ENCODE results near the gene PIGX. TPM values are rescaled to one million over a fixed set of nuclear protein-coding genes. Genes with fewer than 3 reads are reported as not detected.

PIGX gene
- total RNA-seq, 3 donors from 2014 or later (not counting 1 experiment from before 2014, with no cell fraction given) = 23.9 to 31.8 (median 24.2) TPM

GRCh38 chr3:196677353-196677752, 34.8 kb upstream of the PIGX start:
- Mint-ChIP-seq H3K9me3 (no peaks in the 10 kb centered on the region), H3K4me3 (no peak overlapping the region), H3K4me1 (peaks cover 8 to 10% of the 10 kb centered on the region in 2 donors), H3K27ac (no peak overlapping the region), H3K36me3 (no peaks in the 10 kb centered on the region), H3K27me3 (ENCODE audit: low read depth in 2 of 2) (no peaks in the 10 kb centered on the region)
- ATAC-seq = no peak
- WGBS (ENCODE audit: insufficient coverage) = 92% methylated on average over 1 of the region's 1 CpG
- peaks cover 5% of the 10 kb centered on the region for H3K4me1 ChIP-seq (ENCODE audit: control insufficient read depth, insufficient read depth, low read length)
- no peaks in the 10 kb centered on the region for H3K36me3 ChIP-seq (ENCODE audit: control insufficient read depth, insufficient read depth, low read length)
- no peak overlapping the region for H3K4me3 ChIP-seq (ENCODE audit: low read length)
- intact Hi-C loops (cut with micrococcal nuclease) = no loop called here
- no peak for DNase-seq
- no peaks in the 10 kb centered on the region for H3K9me3 ChIP-seq (ENCODE audit: control insufficient read depth, insufficient read depth, low read length)
- no peak for TF ChIP-seq CTCF (IDR thresholded peaks at IDR 0.05)
- no peaks in the 10 kb centered on the region for H3K27me3 ChIP-seq (ENCODE audit: control insufficient read depth, insufficient read depth, low read length)
- H3K27ac ChIP-seq (ENCODE audit: low read length) = no peak overlapping the region

GRCh38 chr3:196677931-196678330, 34.2 kb upstream of the PIGX start:
- H3K4me1 Mint-ChIP-seq = peaks cover 8 to 10% of the 10 kb centered on the region in 2 donors
- Histone ChIP-seq H3K36me3 (ENCODE audit: control insufficient read depth, insufficient read depth, low read length) (no peaks in the 10 kb centered on the region), H3K9me3 (ENCODE audit: control insufficient read depth, insufficient read depth, low read length) (no peaks in the 10 kb centered on the region), H3K4me1 (ENCODE audit: control insufficient read depth, insufficient read depth, low read length) (peaks cover 5% of the 10 kb centered on the region), H3K27me3 (ENCODE audit: control insufficient read depth, insufficient read depth, low read length) (no peaks in the 10 kb centered on the region), H3K27ac (ENCODE audit: low read length) (no peak overlapping the region), H3K4me3 (ENCODE audit: low read length) (no peak overlapping the region)
- H3K27ac Mint-ChIP-seq = no peak overlapping the region
- no peak for TF ChIP-seq CTCF (IDR thresholded peaks at IDR 0.05)
- DNase-seq (no peak), ATAC-seq (no peak)
- H3K36me3 Mint-ChIP-seq = no peaks in the 10 kb centered on the region
- H3K4me3 Mint-ChIP-seq = no peak overlapping the region
- intact Hi-C loops (cut with micrococcal nuclease) = no loop called here
- H3K9me3 Mint-ChIP-seq = no peaks in the 10 kb centered on the region
- H3K27me3 Mint-ChIP-seq (ENCODE audit: low read depth in 2 of 2) = no peaks in the 10 kb centered on the region
- WGBS (ENCODE audit: insufficient coverage) = 100% methylated on average over 1 of the region's 1 CpG

GRCh38 chr3:196684548-196685407, 27.4 kb upstream of the PIGX start:
- H3K27ac ChIP-seq (ENCODE audit: low read length) = no peak overlapping the region

More at GRCh38 chr3:196684548-196685407, 27.4 kb upstream of the PIGX start:
- no peaks in the 10 kb centered on the region for H3K27me3 Mint-ChIP-seq (ENCODE audit: low read depth in 2 of 2)
- Histone ChIP-seq H3K4me3 (ENCODE audit: low read length) (no peak overlapping the region), H3K4me1 (ENCODE audit: control insufficient read depth, insufficient read depth, low read length) (peaks cover 16% of the 10 kb centered on the region), H3K9me3 (ENCODE audit: control insufficient read depth, insufficient read depth, low read length) (no peaks in the 10 kb centered on the region), H3K27me3 (ENCODE audit: control insufficient read depth, insufficient read depth, low read length) (no peaks in the 10 kb centered on the region), H3K36me3 (ENCODE audit: control insufficient read depth, insufficient read depth, low read length) (no peaks in the 10 kb centered on the region)
- no peaks in the 10 kb centered on the region for H3K36me3 Mint-ChIP-seq
- H3K9me3 Mint-ChIP-seq = no peaks in the 10 kb centered on the region
- H3K27ac Mint-ChIP-seq = peak overlapping the region; percentile 45 to 79
- intact Hi-C loops (cut with micrococcal nuclease) = loop anchor here (1.0 to 10.0 kb wide), 3 partner anchors 42 to 430 kb away; no protein-coding TSS in a partner anchor
- ATAC-seq = peak; percentile 85 to 94 (median 91)
- H3K4me1 Mint-ChIP-seq = peaks cover 16 to 17% of the 10 kb centered on the region in 2 donors
- TF ChIP-seq CTCF (IDR thresholded peaks at IDR 0.05) = peak; percentile 95
- WGBS (ENCODE audit: insufficient coverage) = 22% methylated on average over 24 of the region's 24 CpGs
- DNase-seq = peak; percentile 54 to 87
- H3K4me3 Mint-ChIP-seq = peak overlapping the region; percentile 80

Measured in natural killer cell (primary cell).